Natural killer cell (primary cell): ENCODE data around the gene KCNQ1OT1. TPM values are rescaled to one million over a fixed set of nuclear protein-coding genes. Genes with fewer than 3 reads are reported as not detected.

Experiments
- ATAC-seq, 3 donors: fragments of 150-1000 bp in 2 of 3; fragments of 200-7000 bp in 1 of 3; cut with Tn5 transposase; 1 replicate in 1 of 3; 2 replicates in 2 of 3; pipeline ENCODE4 v1.10.0; 2021; ENCODE audit warnings: mild to moderate bottlenecking in 2 of 3, moderate library complexity in 2 of 3
- DNase-seq, 2 donors: peaks; one replicate each; pipeline versions ENCODE4 v3.0.0 to v3.0.0-alpha.2; 2013 to 2021; ENCODE audit warnings: mixed read lengths in 1 of 2
- H3K27ac ChIP-seq: one replicate; pipeline ENCODE4 v1.5.1; 2013; ENCODE audit warnings: mild to moderate bottlenecking, low read length
- H3K27me3 ChIP-seq: one replicate; pipeline ENCODE4 v1.6.1; 2013; ENCODE audit warnings: low read length; ENCODE audit not compliant: control insufficient read depth, insufficient read depth
- H3K36me3 ChIP-seq: one replicate; pipeline ENCODE4 v1.6.1; 2013; ENCODE audit warnings: low read length; ENCODE audit not compliant: control insufficient read depth, insufficient read depth
- H3K4me1 ChIP-seq: one replicate; pipeline ENCODE4 v1.6.1; 2013; ENCODE audit warnings: low read length; ENCODE audit not compliant: control insufficient read depth, insufficient read depth
- H3K4me3 ChIP-seq: one replicate; pipeline ENCODE4 v1.5.1; 2013; ENCODE audit warnings: low read length
- H3K9me3 ChIP-seq: one replicate; pipeline ENCODE4 v1.6.1; 2013; ENCODE audit warnings: low read length; ENCODE audit not compliant: control insufficient read depth, insufficient read depth
- H3K27ac Mint-ChIP-seq, 2 donors: one replicate each; pipeline ENCODE4 v1.8.0; 2022; ENCODE audit warnings: mild to moderate bottlenecking in 2 of 2, mixed read lengths in 2 of 2, moderate library complexity in 1 of 2
- H3K27me3 Mint-ChIP-seq, 2 donors: one replicate each; pipeline ENCODE4 v1.8.0; 2022; ENCODE audit warnings: low read depth in 2 of 2, mixed read lengths in 2 of 2
- H3K36me3 Mint-ChIP-seq: one replicate; pipeline ENCODE4 v1.8.0; 2022; ENCODE audit warnings: mixed read lengths
- H3K4me1 Mint-ChIP-seq, 2 donors: one replicate each; pipeline ENCODE4 v1.8.0; 2022; ENCODE audit warnings: mixed read lengths in 2 of 2
- H3K4me3 Mint-ChIP-seq: one replicate; pipeline ENCODE4 v1.8.0; 2022; ENCODE audit warnings: mild to moderate bottlenecking, moderate library complexity, mixed read lengths
- H3K9me3 Mint-ChIP-seq, 2 donors: one replicate each; pipeline ENCODE4 v1.8.0; 2022; ENCODE audit warnings: mixed read lengths in 2 of 2
- WGBS: methylation state at CpG from one replicate; pipeline ENCODE4 v1.1.7; 2013; ENCODE audit warnings: missing lambda C conversion rate; ENCODE audit not compliant: insufficient coverage; 5-methylcytosine and 5-hydroxymethylcytosine counted together
- intact Hi-C: fragments of 100-400 bp; cut with micrococcal nuclease; formaldehyde crosslinking; loops from one replicate; pipeline ENCODE4 v1.14.2; 2022
- total RNA-seq, 4 donors: library from RNA; stranded (reverse); fragments of 120-200 nt in 1 of 4; gene quantifications; one replicate each; pipeline versions ENCODE4 v1.2.3 to v1.2.4, GENCODE V29; 2013 to 2022
- TF ChIP-seq, protein P1 (sequence below): fragments of 200-600 bp; IDR thresholded peaks from one replicate; pipeline ENCODE4 v1.8.0; 2022; ENCODE audit warnings: antibody characterized with exemption

KCNQ1OT1 gene
- total RNA-seq, 3 donors from 2014 or later (not counting 1 experiment from before 2014, with no cell fraction given) = 0.72 to 0.78 (median 0.75) TPM

DNA sequence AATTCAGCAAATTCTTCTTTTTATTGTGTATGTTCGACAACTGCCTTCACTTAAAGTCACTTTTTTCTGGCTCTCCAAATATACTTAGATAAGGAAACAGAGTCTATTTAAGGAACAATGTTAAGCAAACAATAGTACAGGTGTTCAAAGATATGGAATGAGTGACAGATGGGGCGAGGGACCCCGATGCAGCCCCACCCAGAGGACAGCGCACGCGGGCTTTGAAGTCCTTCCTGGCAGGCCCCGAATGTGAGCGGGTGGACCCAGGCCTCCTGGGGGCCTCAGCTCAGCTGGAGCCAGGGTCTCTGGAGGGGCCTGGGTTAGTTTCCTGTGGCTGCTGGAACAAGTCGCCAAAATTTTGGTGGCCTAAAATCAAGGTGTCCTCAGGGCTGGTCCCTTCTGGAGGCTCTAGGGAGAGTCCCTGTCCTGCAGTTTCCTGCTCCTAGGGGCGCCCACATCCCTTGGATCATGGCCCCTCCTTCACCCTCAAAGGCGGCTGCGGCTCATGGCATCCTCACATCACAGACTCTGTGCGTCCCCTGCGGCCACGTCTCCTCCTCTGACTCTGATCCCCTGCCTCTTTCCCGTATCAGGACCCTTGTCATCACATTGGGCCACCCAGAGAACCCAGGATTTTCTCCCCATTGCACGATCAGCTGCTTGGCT, 40.6 kb upstream of the KCNQ1OT1 start:
- no peak overlapping the region for H3K27ac Mint-ChIP-seq
- DNase-seq (no peak), ATAC-seq (no peak)
- no peaks in the 10 kb centered on the region for H3K9me3 ChIP-seq
- H3K27ac ChIP-seq = no peak overlapping the region
- intact Hi-C loops = no loop called here
- no peaks in the 10 kb centered on the region for H3K4me1 Mint-ChIP-seq
- H3K36me3 ChIP-seq = no peaks in the 10 kb centered on the region
- no peaks in the 10 kb centered on the region for H3K4me1 ChIP-seq
- H3K4me3 Mint-ChIP-seq = no peak overlapping the region
- H3K27me3 ChIP-seq = no peaks in the 10 kb centered on the region
- no peaks in the 10 kb centered on the region for H3K27me3 Mint-ChIP-seq
- H3K4me3 ChIP-seq = no peak overlapping the region
- no peaks in the 10 kb centered on the region for H3K36me3 Mint-ChIP-seq
- WGBS = 78% methylated on average over 16 of the region's 17 CpGs
- H3K9me3 Mint-ChIP-seq = no peaks in the 10 kb centered on the region
- TF ChIP-seq, protein P1, sequence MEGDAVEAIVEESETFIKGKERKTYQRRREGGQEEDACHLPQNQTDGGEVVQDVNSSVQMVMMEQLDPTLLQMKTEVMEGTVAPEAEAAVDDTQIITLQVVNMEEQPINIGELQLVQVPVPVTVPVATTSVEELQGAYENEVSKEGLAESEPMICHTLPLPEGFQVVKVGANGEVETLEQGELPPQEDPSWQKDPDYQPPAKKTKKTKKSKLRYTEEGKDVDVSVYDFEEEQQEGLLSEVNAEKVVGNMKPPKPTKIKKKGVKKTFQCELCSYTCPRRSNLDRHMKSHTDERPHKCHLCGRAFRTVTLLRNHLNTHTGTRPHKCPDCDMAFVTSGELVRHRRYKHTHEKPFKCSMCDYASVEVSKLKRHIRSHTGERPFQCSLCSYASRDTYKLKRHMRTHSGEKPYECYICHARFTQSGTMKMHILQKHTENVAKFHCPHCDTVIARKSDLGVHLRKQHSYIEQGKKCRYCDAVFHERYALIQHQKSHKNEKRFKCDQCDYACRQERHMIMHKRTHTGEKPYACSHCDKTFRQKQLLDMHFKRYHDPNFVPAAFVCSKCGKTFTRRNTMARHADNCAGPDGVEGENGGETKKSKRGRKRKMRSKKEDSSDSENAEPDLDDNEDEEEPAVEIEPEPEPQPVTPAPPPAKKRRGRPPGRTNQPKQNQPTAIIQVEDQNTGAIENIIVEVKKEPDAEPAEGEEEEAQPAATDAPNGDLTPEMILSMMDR = no peak

DNA sequence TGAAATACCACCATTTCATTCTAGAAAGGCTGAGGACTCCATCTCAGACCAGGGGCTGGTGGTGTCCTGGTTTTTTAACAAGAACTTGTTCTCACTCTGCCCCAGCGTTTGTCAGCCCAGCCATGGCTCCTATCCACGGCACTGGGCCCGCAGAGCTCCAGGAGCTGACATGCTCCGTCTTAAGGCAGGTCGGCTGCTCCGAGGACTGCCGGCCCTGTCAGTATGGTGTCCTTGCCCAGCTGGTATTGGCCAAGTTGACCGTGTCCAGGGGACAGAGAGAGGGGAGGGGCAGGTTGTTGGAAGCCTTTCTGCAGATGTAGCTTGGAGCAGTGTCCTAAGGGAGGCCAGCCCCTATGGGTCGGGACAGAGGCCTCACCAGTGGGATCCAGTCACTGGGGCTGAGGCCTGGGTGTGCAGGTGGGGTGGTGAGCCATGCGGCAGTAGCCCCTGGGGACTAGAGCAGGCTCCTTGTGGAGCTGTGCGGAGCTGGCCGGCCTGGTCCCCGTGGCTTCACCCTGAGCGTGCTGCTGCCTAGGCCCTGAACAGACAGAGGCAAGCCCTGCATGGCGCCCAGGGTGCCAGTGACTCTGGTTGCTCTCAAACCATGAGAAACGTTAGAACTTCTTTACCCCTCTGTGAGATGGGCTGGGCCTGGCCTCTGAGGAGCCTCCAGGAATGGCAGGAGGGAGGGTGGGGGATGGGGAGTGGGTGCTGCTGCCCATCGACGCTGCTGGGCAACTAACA, 39.9 kb upstream of the KCNQ1OT1 start:
- Mint-ChIP-seq H3K36me3 (no peaks in the 10 kb centered on the region), H3K4me1 (no peaks in the 10 kb centered on the region), H3K27ac (no peak overlapping the region), H3K4me3 (no peak overlapping the region), H3K9me3 (no peaks in the 10 kb centered on the region), H3K27me3 (no peaks in the 10 kb centered on the region)
- no peak for ATAC-seq
- Histone ChIP-seq H3K4me3 (no peak overlapping the region), H3K27me3 (no peaks in the 10 kb centered on the region), H3K9me3 (no peaks in the 10 kb centered on the region), H3K27ac (no peak overlapping the region), H3K4me1 (no peaks in the 10 kb centered on the region), H3K36me3 (no peaks in the 10 kb centered on the region)
- DNase-seq = no peak
- TF ChIP-seq, protein P1 = no peak
- intact Hi-C loops = no loop called here
- 91% methylated on average over 18 of the region's 18 CpGs for WGBS

DNA sequence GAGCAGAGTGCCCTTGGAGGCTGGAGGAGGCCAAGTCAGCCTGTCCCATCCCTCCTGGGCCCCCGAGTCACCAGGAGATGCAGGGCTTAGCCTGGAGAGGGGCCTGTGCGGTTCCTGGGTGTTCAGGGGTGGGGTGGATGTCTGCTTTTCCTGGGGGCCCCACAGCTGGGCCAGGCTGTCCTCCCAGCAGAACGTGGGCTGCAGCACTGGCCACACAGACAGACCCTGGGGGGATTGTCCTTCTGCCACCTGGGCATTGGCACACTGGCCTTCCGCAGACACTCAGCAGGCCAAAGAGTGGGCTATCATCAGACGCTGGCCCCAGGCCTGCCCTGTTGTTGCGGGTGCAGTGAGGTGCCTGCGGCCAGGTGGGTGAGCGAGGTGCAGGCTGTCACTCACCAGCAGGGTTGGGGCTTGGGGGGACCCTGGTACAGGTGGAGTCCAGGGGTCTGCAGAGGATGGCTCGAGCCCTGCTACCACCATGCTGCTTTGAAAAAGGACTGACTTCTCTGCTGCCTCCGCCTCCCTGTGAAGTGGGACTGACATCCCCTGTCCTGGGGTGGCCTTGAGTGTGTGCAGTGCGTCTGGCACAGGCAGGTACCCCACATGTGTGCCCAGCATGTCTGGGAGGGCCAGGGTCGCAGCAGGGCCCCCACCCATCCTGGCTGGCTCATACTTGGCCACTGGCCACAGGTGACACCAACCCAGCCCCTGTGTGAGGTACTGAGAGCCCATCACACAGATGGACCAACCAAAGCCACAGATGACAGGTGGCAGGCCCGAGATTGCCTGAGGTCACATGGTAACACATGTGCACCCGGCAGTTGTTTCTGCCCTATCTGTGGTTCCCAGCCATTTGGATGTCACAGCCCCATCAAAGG, 39.0 kb upstream of the KCNQ1OT1 start:
- H3K27me3 ChIP-seq = no peaks in the 10 kb centered on the region
- Mint-ChIP-seq H3K27ac (no peak overlapping the region), H3K36me3 (no peaks in the 10 kb centered on the region), H3K4me3 (no peak overlapping the region), H3K4me1 (no peaks in the 10 kb centered on the region), H3K27me3 (no peaks in the 10 kb centered on the region), H3K9me3 (no peaks in the 10 kb centered on the region)
- 82% methylated on average over 14 of the region's 14 CpGs for WGBS
- no peaks in the 10 kb centered on the region for H3K4me1 ChIP-seq
- TF ChIP-seq, protein P1 = no peak
- H3K36me3 ChIP-seq = no peaks in the 10 kb centered on the region
- no peak for ATAC-seq
- DNase-seq = no peak
- H3K4me3 ChIP-seq = no peak overlapping the region
- intact Hi-C loops = no loop called here
- H3K27ac ChIP-seq = no peak overlapping the region
- no peaks in the 10 kb centered on the region for H3K9me3 ChIP-seq
